AG04450 (cell line): Measurements from ENCODE around the gene CRTC1. TPM values are rescaled to one million over a fixed set of nuclear protein-coding genes. Genes with fewer than 3 reads are reported as not detected.

Source experiments
- CTCF ChIA-PET: fragments of 300-600, 350-600 bp; formaldehyde crosslinking; extraction: SDS; loops from one replicate; lab custom pipeline; 2022; ENCODE audit warnings: antibody characterized with exemption, inconsistent platforms; lab: Charles Lee
- POLR2A ChIA-PET: fragments of 350-600 bp; formaldehyde crosslinking; extraction: SDS; loops from one replicate; lab custom pipeline; 2021; ENCODE audit warnings: antibody characterized with exemption, inconsistent platforms; lab: Yijun Ruan, JAX
- DNase-seq: peaks from one replicate; pipeline ENCODE4 v3.0.0-alpha.2; 2011; ENCODE audit warnings: low read depth, low spot score
- H3K27ac ChIP-seq: one replicate; pipeline ENCODE4 v1.5.1; 2012; ENCODE audit warnings: low read depth, low read length, control low read depth
- H3K27me3 ChIP-seq: one replicate; pipeline ENCODE4 v1.6.0; 2012; ENCODE audit warnings: low read length; ENCODE audit not compliant: control insufficient read depth, insufficient read depth
- H3K4me3 ChIP-seq: 2 replicates; pipeline ENCODE4 v1.5.1; 2011; ENCODE audit warnings: mild to moderate bottlenecking, low read depth, low read length, control low read depth
- H3K9me3 ChIP-seq: 2 replicates; pipeline ENCODE4 v1.5.1; 2012; ENCODE audit warnings: low read length; ENCODE audit not compliant: control insufficient read depth, insufficient read depth
- polyA plus RNA-seq: library from polyadenylated mRNA; depleted of rRNA; stranded (reverse); fragments of >200 nt; gene quantifications from 2 replicates; pipeline ENCODE4 v1.2.3, GENCODE V29; 2011
- TF ChIP-seq, protein P1 (sequence below): IDR thresholded peaks from 2 replicates; pipeline ENCODE4 v1.5.1; 2011; ENCODE audit warnings: low read depth, low read length, control low read depth, inconsistent platforms

Gene CRTC1
- polyA plus RNA-seq, 1 experiment: 1.0 TPM

DNA sequence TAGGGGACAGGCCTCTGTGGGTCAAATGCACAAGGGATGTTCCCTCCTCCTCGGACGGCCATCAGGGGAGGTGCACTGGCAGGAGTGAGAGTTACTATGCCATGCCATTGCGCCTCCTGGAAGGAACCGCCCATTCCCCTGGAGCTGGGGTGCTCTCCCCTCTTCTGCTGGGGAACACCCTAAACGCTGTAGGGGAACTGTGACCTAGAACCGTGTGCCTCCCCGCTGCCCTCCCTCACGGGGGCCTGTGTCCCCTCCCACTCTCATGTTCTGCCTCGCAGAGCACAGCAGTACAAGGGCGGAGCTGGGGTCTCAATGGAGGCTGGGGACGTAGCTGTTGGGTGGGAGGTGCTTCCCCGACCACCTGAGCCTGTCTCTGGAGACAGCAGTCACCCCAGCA is 17.2 kb upstream of the CRTC1 start:
- H3K27me3 ChIP-seq: no peaks in the 10 kb centered on the region
- TF ChIP-seq, protein P1, sequence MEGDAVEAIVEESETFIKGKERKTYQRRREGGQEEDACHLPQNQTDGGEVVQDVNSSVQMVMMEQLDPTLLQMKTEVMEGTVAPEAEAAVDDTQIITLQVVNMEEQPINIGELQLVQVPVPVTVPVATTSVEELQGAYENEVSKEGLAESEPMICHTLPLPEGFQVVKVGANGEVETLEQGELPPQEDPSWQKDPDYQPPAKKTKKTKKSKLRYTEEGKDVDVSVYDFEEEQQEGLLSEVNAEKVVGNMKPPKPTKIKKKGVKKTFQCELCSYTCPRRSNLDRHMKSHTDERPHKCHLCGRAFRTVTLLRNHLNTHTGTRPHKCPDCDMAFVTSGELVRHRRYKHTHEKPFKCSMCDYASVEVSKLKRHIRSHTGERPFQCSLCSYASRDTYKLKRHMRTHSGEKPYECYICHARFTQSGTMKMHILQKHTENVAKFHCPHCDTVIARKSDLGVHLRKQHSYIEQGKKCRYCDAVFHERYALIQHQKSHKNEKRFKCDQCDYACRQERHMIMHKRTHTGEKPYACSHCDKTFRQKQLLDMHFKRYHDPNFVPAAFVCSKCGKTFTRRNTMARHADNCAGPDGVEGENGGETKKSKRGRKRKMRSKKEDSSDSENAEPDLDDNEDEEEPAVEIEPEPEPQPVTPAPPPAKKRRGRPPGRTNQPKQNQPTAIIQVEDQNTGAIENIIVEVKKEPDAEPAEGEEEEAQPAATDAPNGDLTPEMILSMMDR: no peak
- no peak for DNase-seq
- no peak overlapping the region for H3K27ac ChIP-seq
- no peak overlapping the region for H3K4me3 ChIP-seq
- peaks cover 14% of the 10 kb centered on the region; the same call in 1 of the 2 replicates for H3K9me3 ChIP-seq
- ChIA-PET POLR2A (no interaction called here), CTCF (interaction anchor here (1.2 kb wide), 1 partner anchor 181 kb away, joined by 3 read pairs; no protein-coding TSS in a partner anchor)

DNA sequence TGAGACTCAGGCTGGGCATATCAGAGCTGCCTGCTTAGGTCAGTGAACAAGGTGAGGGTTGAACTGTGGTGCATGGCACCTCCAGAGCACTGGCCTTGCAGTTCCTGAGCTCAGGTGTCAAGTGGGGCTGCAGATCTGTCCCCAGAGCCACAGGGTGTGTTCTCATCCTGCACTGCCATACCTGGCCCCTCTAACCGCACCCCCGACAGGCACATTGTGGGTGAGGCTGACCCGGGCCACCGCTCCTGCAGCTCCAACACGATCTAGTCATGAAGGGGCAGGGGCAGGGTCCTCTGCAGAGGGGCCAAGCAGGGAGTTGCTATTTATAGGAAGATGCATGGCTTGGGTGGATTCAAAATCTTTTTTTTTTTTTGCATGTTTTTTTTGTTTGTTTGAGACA is 16.7 kb upstream of the CRTC1 start:
- no peak for DNase-seq
- Histone ChIP-seq H3K9me3 (peaks cover 14% of the 10 kb centered on the region; the same call in 1 of the 2 replicates), H3K27me3 (no peaks in the 10 kb centered on the region), H3K27ac (no peak overlapping the region), H3K4me3 (no peak overlapping the region)
- ChIA-PET CTCF (interaction anchor here (1.2 kb wide), 1 partner anchor 181 kb away, joined by 3 read pairs; no protein-coding TSS in a partner anchor), POLR2A (no interaction called here)
- TF ChIP-seq, protein P1: no peak

DNA sequence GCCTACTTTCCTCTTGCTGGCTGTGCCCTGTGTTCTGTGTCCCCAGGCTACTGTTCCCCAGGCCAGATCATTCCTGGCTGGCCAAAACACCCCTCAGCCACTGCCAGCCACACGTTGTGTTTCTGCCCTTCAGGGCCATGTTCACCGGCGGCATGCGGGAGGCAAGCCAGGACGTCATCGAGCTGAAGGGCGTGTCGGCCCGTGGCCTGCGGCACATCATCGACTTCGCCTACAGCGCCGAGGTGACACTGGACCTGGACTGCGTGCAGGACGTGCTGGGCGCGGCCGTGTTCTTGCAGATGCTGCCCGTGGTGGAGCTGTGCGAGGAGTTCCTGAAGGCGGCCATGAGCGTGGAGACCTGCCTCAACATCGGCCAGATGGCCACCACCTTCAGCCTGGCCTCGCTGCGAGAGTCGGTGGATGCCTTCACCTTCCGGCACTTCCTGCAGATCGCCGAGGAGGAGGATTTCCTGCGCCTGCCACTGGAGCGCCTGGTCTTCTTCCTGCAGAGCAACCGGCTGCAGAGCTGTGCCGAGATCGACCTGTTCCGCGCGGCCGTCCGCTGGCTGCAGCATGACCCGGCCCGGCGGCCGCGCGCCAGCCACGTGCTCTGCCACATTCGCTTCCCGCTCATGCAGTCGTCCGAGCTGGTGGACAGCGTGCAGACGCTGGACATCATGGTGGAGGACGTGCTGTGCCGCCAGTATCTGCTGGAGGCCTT is 15.8 kb upstream of the CRTC1 start:
- Histone ChIP-seq H3K4me3 (no peak overlapping the region), H3K27ac (no peak overlapping the region), H3K27me3 (no peaks in the 10 kb centered on the region), H3K9me3 (peaks cover 14% of the 10 kb centered on the region; the same call in 1 of the 2 replicates)
- ChIA-PET POLR2A (no interaction called here), CTCF (no interaction called here)
- no peak for DNase-seq
- TF ChIP-seq, protein P1: no peak

DNA sequence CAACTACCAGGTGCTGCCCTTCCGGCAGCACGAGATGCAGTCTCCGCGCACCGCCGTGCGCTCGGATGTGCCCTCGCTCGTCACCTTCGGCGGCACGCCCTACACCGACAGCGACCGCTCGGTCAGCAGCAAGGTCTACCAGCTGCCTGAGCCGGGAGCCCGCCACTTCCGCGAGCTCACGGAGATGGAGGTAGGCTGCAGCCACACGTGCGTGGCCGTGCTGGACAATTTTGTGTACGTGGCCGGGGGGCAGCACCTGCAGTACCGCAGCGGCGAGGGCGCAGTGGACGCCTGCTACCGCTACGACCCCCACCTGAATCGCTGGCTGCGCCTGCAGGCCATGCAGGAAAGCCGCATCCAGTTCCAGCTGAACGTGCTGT is 15.2 kb upstream of the CRTC1 start:
- no peak overlapping the region for H3K27ac ChIP-seq
- TF ChIP-seq, protein P1: no peak
- no peak overlapping the region for H3K4me3 ChIP-seq
- CTCF ChIA-PET: no interaction called here
- POLR2A ChIA-PET: no interaction called here
- H3K27me3 ChIP-seq: no peaks in the 10 kb centered on the region
- DNase-seq: no peak
- H3K9me3 ChIP-seq: peaks cover 14% of the 10 kb centered on the region; the same call in 1 of the 2 replicates
